HG03097 (cell line): Measurements from ENCODE around the gene KCNH8.

Experiments
- ATAC-seq: cut with Tn5 transposase; IDR thresholded peaks from one replicate; pipeline ENCODE4 v1.9.1; 2021; ENCODE audit not compliant: unreplicated experiment, low FRiP score

Gene KCNH8

GRCh38 chr3:19467761-19468160, 319.5 kb downstream of the KCNH8 start:
- no peak for ATAC-seq

GRCh38 chr3:19471138-19471537, 322.8 kb downstream of the KCNH8 start:
- no peak for ATAC-seq

- ATAC-seq, result no peak
Observed at GRCh38 chr3:19473971-19474580, 325.8 kb downstream of the KCNH8 start.

- no peak for ATAC-seq
Observed at GRCh38 chr3:19476281-19476680, 328.0 kb downstream of the KCNH8 start.

- ATAC-seq, result no peak
Observed at GRCh38 chr3:19485267-19485666, 337.0 kb downstream of the KCNH8 start.

- ATAC-seq, result no peak
Observed at GRCh38 chr3:19487386-19487785, 339.1 kb downstream of the KCNH8 start.

GRCh38 chr3:19488939-19489338, 340.6 kb downstream of the KCNH8 start:
- no peak for ATAC-seq

- no peak for ATAC-seq
Observed at GRCh38 chr3:19489936-19490335, 341.6 kb downstream of the KCNH8 start.

GRCh38 chr3:19506171-19506570, 357.9 kb downstream of the KCNH8 start:
- no peak for ATAC-seq

- ATAC-seq, result no peak
Observed at GRCh38 chr3:19522305-19522704, 374.0 kb downstream of the KCNH8 start.

GRCh38 chr3:19526071-19526470, 377.8 kb downstream of the KCNH8 start:
- no peak for ATAC-seq

- no peak for ATAC-seq
Observed at GRCh38 chr3:19527746-19528145, 379.4 kb downstream of the KCNH8 start.

- no peak for ATAC-seq
Observed at GRCh38 chr3:19531426-19531825, 383.1 kb downstream of the KCNH8 start.

- peak; percentile 52 for ATAC-seq
Observed at GRCh38 chr3:19539518-19540392, 391.4 kb downstream of the KCNH8 start.

- ATAC-seq, result peak; percentile 34
Observed at GRCh38 chr3:19540464-19540863, 392.2 kb downstream of the KCNH8 start.

- no peak for ATAC-seq
Observed at GRCh38 chr3:19541284-19541683, 393.0 kb downstream of the KCNH8 start.

GRCh38 chr3:19543212-19543841, 395.0 kb downstream of the KCNH8 start:
- ATAC-seq, result peak; percentile 52

GRCh38 chr3:19547665-19548464, 399.6 kb downstream of the KCNH8 start:
- no peak for ATAC-seq

- peak; percentile 95 for ATAC-seq
Observed at GRCh38 chr3:19559724-19560442, 411.6 kb downstream of the KCNH8 start.

GRCh38 chr3:19573644-19574043, 425.3 kb downstream of the KCNH8 start:
- no peak for ATAC-seq
